Naive B cell (primary cell): ENCODE data around the gene NDEL1. TPM values are rescaled to one million over a fixed set of nuclear protein-coding genes. Genes with fewer than 3 reads are reported as not detected.
A peak's percentile ranks its signal among the peaks of the same experiment; 100 is the strongest.

Experiments
- ATAC-seq, 2 donors: fragments of 150-1000 bp; cut with Tn5 transposase; 2 replicates each; pipeline ENCODE4 v1.10.0; 2021; ENCODE audit warnings: low read depth in 2 of 2, mild to moderate bottlenecking in 2 of 2, moderate library complexity in 2 of 2
- DNase-seq: peaks from one replicate; pipeline ENCODE4 v3.0.0; 2022
- H3K27ac Mint-ChIP-seq, 6 donors: one replicate each; pipeline ENCODE4 v1.8.0; 2020 to 2022; ENCODE audit warnings: mild to moderate bottlenecking in 6 of 6, mixed read lengths in 6 of 6, moderate library complexity in 5 of 6, inconsistent platforms in 2 of 6
- H3K27me3 Mint-ChIP-seq, 3 donors: one replicate each; pipeline ENCODE4 v1.8.0; 2021 to 2022; ENCODE audit warnings: mixed read lengths in 3 of 3, mild to moderate bottlenecking in 1 of 3
- H3K36me3 Mint-ChIP-seq, 2 donors: one replicate each; pipeline ENCODE4 v1.8.0; 2020 to 2022; ENCODE audit warnings: mixed read lengths in 2 of 2, inconsistent platforms in 1 of 2, mild to moderate bottlenecking in 1 of 2
- H3K4me1 Mint-ChIP-seq, 3 donors: one replicate each; pipeline ENCODE4 v1.8.0; 2020 to 2022; ENCODE audit warnings: mixed read lengths in 3 of 3, inconsistent platforms in 1 of 3, mild to moderate bottlenecking in 1 of 3, moderate library complexity in 1 of 3
- H3K4me3 Mint-ChIP-seq, 8 donors: one replicate each; pipeline ENCODE4 v1.8.0; 2020 to 2022; ENCODE audit warnings: mild to moderate bottlenecking in 8 of 8, mixed read lengths in 8 of 8, moderate library complexity in 8 of 8, inconsistent platforms in 2 of 8
- H3K9me3 Mint-ChIP-seq, 7 donors: one replicate each; pipeline ENCODE4 v1.8.0; 2020 to 2022; ENCODE audit warnings: mixed read lengths in 7 of 7, mild to moderate bottlenecking in 5 of 7, inconsistent platforms in 2 of 7, moderate library complexity in 1 of 7
- polyA plus RNA-seq, 6 donors: library from polyadenylated mRNA; unstranded; fragments of 300-500 nt; fragmentation: Illumina TruSeq; gene quantifications; one replicate each; pipeline ENCODE4 v1.2.3, GENCODE V29; 2021; ENCODE audit warnings: low read depth in 6 of 6

Gene NDEL1
- polyA plus RNA-seq, 6 donors from 2014 or later: 38.4 to 54.9 (median 44.6) TPM

- Mint-ChIP-seq H3K27ac (peak overlapping the region in 3 of 6 donors; percentile 16 to 86 (median 74)), H3K9me3 (peaks cover 0 to 2% (median 0%) of the 10 kb centered on the region in 7 donors), H3K4me3 (peak overlapping the region in 1 of 8 donors; percentile 48), H3K4me1 (peaks cover 0 to 6% (median 0%) of the 10 kb centered on the region in 3 donors), H3K36me3 (peaks cover 0 to 14% of the 10 kb centered on the region in 2 donors), H3K27me3 (no peaks in the 10 kb centered on the region)
- DNase-seq (no peak), ATAC-seq (no peak)
These were observed 54.8 kb downstream of the NDEL1 start for GRCh38 chr17:8490256-8491023.

DNA sequence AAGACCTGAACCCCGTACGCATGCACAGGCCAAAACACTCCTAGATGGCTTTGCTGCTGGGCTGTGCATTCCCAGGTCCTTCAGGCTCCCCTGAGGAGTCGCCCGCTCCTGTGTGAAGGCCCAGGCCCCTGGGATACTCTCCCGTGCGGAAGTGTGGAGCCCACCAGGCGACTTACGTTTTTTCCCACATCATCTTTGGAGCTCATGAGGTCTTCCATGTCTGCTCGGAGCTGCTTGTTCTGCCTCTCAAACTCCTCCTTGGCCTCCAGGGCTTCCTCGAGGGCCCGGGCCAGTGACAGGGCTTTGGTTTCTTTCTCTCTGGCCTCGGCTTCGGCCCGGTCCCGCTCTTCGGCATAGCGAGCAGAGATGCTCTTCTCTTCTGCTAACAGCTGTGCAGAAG is 56.4 kb downstream of the NDEL1 start:
- Mint-ChIP-seq H3K9me3 (peaks cover 0 to 2% (median 0%) of the 10 kb centered on the region in 7 donors), H3K4me3 (no peak overlapping the region), H3K36me3 (peaks cover 0 to 14% of the 10 kb centered on the region in 2 donors), H3K4me1 (peaks cover 0 to 6% (median 0%) of the 10 kb centered on the region in 3 donors), H3K27me3 (no peaks in the 10 kb centered on the region), H3K27ac (no peak overlapping the region)
- DNase-seq: no peak
- ATAC-seq: no peak

DNA sequence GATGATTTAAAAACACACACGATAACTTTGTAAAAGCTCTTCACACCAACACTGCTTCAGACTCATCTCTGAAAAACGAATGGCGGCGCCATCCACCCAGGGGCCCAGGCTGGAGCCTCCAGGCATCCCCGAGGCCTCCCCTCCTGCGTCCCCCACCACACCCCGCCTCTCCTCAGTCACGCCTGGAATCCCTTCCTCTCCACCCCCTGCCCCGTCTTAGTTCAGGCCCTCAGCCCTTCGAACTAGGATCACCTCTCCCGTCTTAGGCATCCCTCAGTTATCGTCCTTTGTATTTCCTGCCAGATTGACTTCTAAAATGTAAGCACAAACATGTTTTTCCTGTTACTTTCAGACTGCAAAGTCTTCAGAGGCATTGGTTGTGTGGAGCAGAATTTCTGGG is 58.3 kb downstream of the NDEL1 start:
- peaks cover 0 to 2% (median 0%) of the 10 kb centered on the region in 7 donors for H3K9me3 Mint-ChIP-seq
- H3K36me3 Mint-ChIP-seq: peaks cover 0 to 14% of the 10 kb centered on the region in 2 donors
- peaks cover 0 to 6% (median 0%) of the 10 kb centered on the region in 3 donors for H3K4me1 Mint-ChIP-seq
- H3K27ac Mint-ChIP-seq: peak overlapping the region in 1 of 6 donors; percentile 45
- DNase-seq (no peak), ATAC-seq (no peak)
- H3K27me3 Mint-ChIP-seq: no peaks in the 10 kb centered on the region
- no peak overlapping the region for H3K4me3 Mint-ChIP-seq

DNA sequence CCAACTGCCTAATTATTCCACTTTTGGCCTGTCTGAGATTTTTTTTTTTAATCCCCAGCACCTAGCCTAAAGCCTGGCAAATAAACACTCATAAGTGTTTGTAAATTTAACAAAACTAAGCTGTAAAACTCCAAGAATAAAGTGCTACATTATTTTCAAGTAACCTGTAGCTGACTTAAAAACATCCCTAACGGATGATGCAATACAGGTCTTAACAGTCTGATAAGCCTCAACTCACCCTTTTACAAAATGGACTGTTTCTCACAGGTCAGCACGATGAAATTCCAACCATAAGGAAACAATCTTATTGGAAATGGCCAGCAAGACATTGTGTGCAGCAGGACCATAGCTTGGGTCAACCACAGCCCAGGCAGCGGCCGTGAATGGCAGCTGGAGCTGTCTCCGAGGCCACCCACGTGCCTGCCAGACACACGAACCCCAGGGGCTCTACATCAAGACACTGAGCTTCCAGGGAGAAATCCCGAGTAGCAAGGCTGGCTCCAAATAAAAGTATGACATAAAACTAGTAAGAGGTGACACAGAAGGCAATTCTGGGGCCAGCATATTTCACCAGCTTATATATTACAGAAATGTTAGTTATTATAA is 58.9 kb downstream of the NDEL1 start:
- Mint-ChIP-seq H3K36me3 (peaks cover 0 to 14% of the 10 kb centered on the region in 2 donors), H3K27me3 (no peaks in the 10 kb centered on the region), H3K4me3 (no peak overlapping the region), H3K27ac (no peak overlapping the region), H3K4me1 (peaks cover 0 to 6% (median 0%) of the 10 kb centered on the region in 3 donors), H3K9me3 (peaks cover 0 to 2% (median 0%) of the 10 kb centered on the region in 7 donors)
- DNase-seq (no peak), ATAC-seq (no peak)

DNA sequence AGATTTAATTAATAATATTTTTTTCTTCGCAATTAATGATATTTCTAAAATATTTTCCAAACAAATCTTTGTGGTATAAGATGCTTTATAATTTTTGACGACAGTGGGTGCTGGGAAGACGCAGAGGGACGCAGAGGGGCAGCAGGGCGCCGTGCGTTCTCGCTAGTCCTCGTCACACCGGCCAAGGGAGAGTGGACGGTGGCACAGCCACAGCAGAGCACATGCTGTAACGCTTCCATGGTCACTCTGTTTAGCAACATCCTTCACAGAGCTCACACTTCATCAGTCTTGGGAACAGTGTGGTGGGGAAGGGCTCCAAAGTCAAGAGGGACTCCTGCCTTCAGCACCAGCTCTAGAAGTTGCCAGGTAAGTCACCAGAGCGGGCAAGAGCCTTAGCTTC is 60.4 kb downstream of the NDEL1 start:
- H3K4me1 Mint-ChIP-seq: peaks cover 0 to 6% (median 0%) of the 10 kb centered on the region in 3 donors
- no peaks in the 10 kb centered on the region for H3K27me3 Mint-ChIP-seq
- peak overlapping the region in 1 of 8 donors; percentile 47 for H3K4me3 Mint-ChIP-seq
- peaks cover 0 to 2% (median 0%) of the 10 kb centered on the region in 7 donors for H3K9me3 Mint-ChIP-seq
- no peak for DNase-seq
- ATAC-seq: no peak
- H3K36me3 Mint-ChIP-seq: peaks cover 0 to 5% of the 10 kb centered on the region in 2 donors
- H3K27ac Mint-ChIP-seq: no peak overlapping the region

- H3K36me3 Mint-ChIP-seq: no peaks in the 10 kb centered on the region
- no peaks in the 10 kb centered on the region for H3K27me3 Mint-ChIP-seq
- peaks cover 0 to 3% (median 0%) of the 10 kb centered on the region in 3 donors for H3K4me1 Mint-ChIP-seq
- no peak overlapping the region for H3K4me3 Mint-ChIP-seq
- H3K27ac Mint-ChIP-seq: no peak overlapping the region
- DNase-seq (no peak), ATAC-seq (no peak)
- peaks cover 0 to 1% (median 0%) of the 10 kb centered on the region in 7 donors for H3K9me3 Mint-ChIP-seq
These were observed 63.5 kb downstream of the NDEL1 start for GRCh38 chr17:8499171-8499570.

- Mint-ChIP-seq H3K4me1 (no peaks in the 10 kb centered on the region), H3K4me3 (no peak overlapping the region), H3K9me3 (no peaks in the 10 kb centered on the region), H3K36me3 (no peaks in the 10 kb centered on the region), H3K27me3 (no peaks in the 10 kb centered on the region), H3K27ac (no peak overlapping the region)
- ATAC-seq (no peak), DNase-seq (no peak)
These were observed 63.9 kb downstream of the NDEL1 start for GRCh38 chr17:8499614-8500013.

DNA sequence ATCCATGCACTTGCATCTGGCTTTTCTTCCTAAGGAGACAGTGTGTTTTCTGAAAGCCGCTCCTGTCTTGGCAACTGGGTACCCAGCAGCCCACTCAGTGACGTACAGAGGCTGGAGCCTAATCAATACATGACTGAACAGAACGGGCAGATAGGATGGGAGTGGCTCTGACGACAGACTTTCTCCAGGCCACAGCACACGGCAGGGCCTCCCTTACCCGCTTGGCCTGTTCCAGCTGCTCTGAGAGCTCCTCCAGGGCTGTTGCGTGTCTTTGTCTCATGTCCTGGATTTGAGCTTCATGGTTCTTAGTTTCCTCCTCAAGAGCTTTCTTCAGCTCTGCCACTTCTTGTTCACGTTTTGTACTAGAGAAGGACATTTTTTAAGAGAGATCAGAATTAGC is 64.9 kb downstream of the NDEL1 start:
- Mint-ChIP-seq H3K4me1 (no peaks in the 10 kb centered on the region), H3K9me3 (no peaks in the 10 kb centered on the region), H3K27me3 (no peaks in the 10 kb centered on the region)

DNA sequence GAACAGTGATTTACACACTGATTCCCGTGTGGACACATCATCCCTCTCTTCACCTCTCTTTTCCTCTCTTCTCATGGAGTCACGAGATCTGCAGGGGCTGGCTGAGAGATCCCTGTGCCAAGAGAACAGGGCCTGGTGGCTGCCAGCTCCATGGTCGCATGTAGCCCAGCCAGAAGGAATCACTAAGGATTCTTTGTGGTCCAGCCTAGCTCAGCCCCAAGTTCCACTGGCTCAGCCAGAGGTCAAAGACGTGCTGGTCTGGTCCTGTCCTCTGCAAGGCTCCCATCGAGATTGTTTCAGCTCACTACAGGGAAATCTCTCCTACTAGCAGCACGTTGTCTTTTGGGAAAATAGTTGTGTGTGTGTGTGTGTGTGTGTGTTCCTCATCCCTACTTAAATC is 66.4 kb downstream of the NDEL1 start:
- H3K27ac Mint-ChIP-seq: peak overlapping the region in 1 of 6 donors; percentile 13
- no peak overlapping the region for H3K4me3 Mint-ChIP-seq
- ATAC-seq: no peak
- H3K27me3 Mint-ChIP-seq: no peaks in the 10 kb centered on the region
- H3K36me3 Mint-ChIP-seq: peaks cover 0 to 1% of the 10 kb centered on the region in 2 donors
- no peak for DNase-seq
- no peaks in the 10 kb centered on the region for H3K9me3 Mint-ChIP-seq
- H3K4me1 Mint-ChIP-seq: no peaks in the 10 kb centered on the region

More for the DNA sequence above, 64.9 kb downstream of the NDEL1 start:
- no peak overlapping the region for H3K4me3 Mint-ChIP-seq
- H3K36me3 Mint-ChIP-seq: no peaks in the 10 kb centered on the region
- ATAC-seq: no peak
- no peak for DNase-seq
- no peak overlapping the region for H3K27ac Mint-ChIP-seq

DNA sequence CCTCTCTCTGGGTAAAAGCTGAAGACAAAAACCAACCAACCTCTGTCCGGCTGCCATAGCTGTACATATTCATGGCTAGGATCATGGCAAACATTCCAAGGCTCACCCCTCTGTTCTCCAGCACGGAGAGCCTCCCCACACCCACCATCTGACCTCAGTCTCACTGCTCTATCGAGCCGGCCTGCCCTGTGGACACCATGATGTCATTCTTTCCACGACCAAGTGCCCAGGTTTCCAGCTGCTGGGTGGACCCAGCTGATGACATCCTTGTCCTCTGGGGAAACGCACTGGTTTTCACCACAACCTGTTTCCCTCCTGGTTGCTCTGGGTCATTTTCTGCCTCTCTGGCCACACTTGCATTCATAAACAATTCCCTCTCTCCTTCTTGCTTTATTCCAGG is 67.7 kb downstream of the NDEL1 start:
- Mint-ChIP-seq H3K27ac (peak overlapping the region in 1 of 6 donors; percentile 39), H3K9me3 (no peaks in the 10 kb centered on the region), H3K27me3 (no peaks in the 10 kb centered on the region), H3K36me3 (peaks cover 0 to 5% of the 10 kb centered on the region in 2 donors), H3K4me1 (no peaks in the 10 kb centered on the region), H3K4me3 (no peak overlapping the region)
- no peak for DNase-seq
- ATAC-seq: no peak

DNA sequence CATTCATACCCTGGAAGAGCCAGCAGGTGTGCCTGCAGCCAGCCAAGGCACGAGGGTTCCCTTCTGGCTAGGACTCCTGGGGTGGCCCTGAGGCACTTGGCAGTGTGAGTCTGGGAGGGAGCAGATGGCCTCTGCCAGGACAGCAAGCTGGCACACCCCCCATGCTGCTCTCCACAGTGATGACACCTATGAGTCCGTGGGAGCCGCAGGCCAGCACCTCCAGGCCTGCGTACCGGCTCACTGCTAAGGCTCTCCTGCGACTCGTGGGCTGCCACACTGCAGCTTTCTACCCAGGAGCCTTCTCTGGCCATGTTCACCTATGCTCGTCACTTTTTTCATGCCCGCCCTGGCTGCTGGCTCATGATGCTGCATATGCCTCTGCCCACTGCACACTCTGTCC is 68.1 kb downstream of the NDEL1 start:
- ATAC-seq (no peak), DNase-seq (no peak)
- H3K9me3 Mint-ChIP-seq: no peaks in the 10 kb centered on the region
- H3K4me1 Mint-ChIP-seq: no peaks in the 10 kb centered on the region
- no peak overlapping the region for H3K4me3 Mint-ChIP-seq
- H3K27me3 Mint-ChIP-seq: no peaks in the 10 kb centered on the region
- H3K36me3 Mint-ChIP-seq: peaks cover 0 to 8% of the 10 kb centered on the region in 2 donors
- peak overlapping the region in 1 of 6 donors; percentile 68 for H3K27ac Mint-ChIP-seq

DNA sequence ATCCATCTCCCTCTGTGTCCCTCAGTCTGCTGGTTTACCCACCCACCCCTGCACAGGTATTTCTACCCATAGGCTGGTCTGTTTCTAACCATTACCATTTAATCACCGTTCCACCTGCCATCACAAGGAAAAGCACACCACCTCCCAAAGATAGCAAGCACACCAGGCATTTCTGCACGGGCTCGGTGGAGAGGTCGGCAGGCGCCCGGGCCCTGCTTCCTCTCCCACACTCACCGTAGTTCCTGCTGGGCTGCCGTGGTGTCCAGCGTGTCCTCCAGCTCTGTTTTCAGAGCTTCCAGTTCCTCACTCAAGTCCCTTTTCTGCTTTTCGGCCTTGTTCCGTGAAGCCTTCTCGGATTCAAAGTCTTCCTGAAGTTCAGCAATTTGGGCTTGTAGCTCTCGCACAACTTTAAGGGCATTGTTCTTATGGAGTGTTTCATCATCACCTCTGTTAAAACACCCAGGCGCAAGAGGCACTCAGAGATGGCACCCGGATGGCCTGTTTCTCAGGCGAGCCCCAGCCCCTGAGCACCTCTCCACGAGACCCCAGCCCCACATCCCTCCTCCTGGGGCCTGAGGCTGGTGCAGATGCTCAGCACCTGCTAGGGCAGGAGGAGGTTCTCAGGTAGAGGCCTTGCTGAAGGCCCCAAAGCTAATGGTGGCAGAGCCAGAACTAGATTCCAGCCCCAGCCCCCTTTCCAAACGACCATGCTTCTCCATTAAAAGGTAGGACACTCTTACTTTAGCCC is 69.0 kb downstream of the NDEL1 start:
- H3K36me3 Mint-ChIP-seq: peaks cover 0 to 8% of the 10 kb centered on the region in 2 donors
- no peaks in the 10 kb centered on the region for H3K4me1 Mint-ChIP-seq
- peak overlapping the region in 2 of 6 donors; percentile 10 to 68 for H3K27ac Mint-ChIP-seq
- DNase-seq (no peak), ATAC-seq (no peak)
- H3K27me3 Mint-ChIP-seq: no peaks in the 10 kb centered on the region
- no peaks in the 10 kb centered on the region for H3K9me3 Mint-ChIP-seq
- H3K4me3 Mint-ChIP-seq: no peak overlapping the region

GRCh38 chr17:8506145-8506544 is 70.5 kb downstream of the NDEL1 start:
- no peak overlapping the region for H3K4me3 Mint-ChIP-seq
- DNase-seq: no peak
- peaks cover 0 to 8% of the 10 kb centered on the region in 2 donors for H3K36me3 Mint-ChIP-seq
- no peaks in the 10 kb centered on the region for H3K4me1 Mint-ChIP-seq
- ATAC-seq: no peak
- no peak overlapping the region for H3K27ac Mint-ChIP-seq
- H3K9me3 Mint-ChIP-seq: no peaks in the 10 kb centered on the region
- no peaks in the 10 kb centered on the region for H3K27me3 Mint-ChIP-seq
